CD4-positive, alpha-beta T cell treated with Interleukin-6 at 100 ng/mL for 8 hours (primary cell): ENCODE results near the gene RFESD.
"Not testable (repeated sequence)": the region's sequence is repeated elsewhere in the genome, so short reads cannot be mapped to it uniquely, and the experiment has no call there.

Experiments
- DNase-seq: peaks from one replicate; pipeline ENCODE4 v3.0.0-alpha.2; 2020; ENCODE audit warnings: mixed read lengths, low spot score

RFESD gene

GRCh38 chr5:95628933-95629332 is 17.6 kb upstream of the RFESD start:
- DNase-seq: no peak

GRCh38 chr5:95630394-95630917 is 16.1 kb upstream of the RFESD start:
- no peak for DNase-seq

- DNase-seq: no peak
Observed at GRCh38 chr5:95631255-95631958, 15.2 kb upstream of the RFESD start.

- DNase-seq: peak; percentile 84
Observed at GRCh38 chr5:95631991-95632675, 14.4 kb upstream of the RFESD start.

GRCh38 chr5:95632942-95633341 is 13.6 kb upstream of the RFESD start:
- DNase-seq: not testable (repeated sequence)

GRCh38 chr5:95633671-95634070 is 12.9 kb upstream of the RFESD start:
- no peak for DNase-seq

GRCh38 chr5:95634081-95634480 is 12.5 kb upstream of the RFESD start:
- DNase-seq: no peak

GRCh38 chr5:95638632-95639031 is 7.9 kb upstream of the RFESD start:
- no peak for DNase-seq

GRCh38 chr5:95641741-95642220 is 4.8 kb upstream of the RFESD start:
- DNase-seq: no peak

GRCh38 chr5:95643152-95643551 is 3.4 kb upstream of the RFESD start:
- DNase-seq: no peak

- peak; percentile 56 for DNase-seq
Observed at GRCh38 chr5:95644351-95645042, 2.1 kb upstream of the RFESD start.

- not testable (repeated sequence) for DNase-seq
Observed at GRCh38 chr5:95646226-95646568, 380 bp upstream of the RFESD start.

- no peak for DNase-seq
Observed at GRCh38 chr5:95647886-95648860, 1.6 kb downstream of the RFESD start.

GRCh38 chr5:95649274-95649673 is 2.7 kb downstream of the RFESD start:
- DNase-seq: no peak

GRCh38 chr5:95649842-95650620 is 3.5 kb downstream of the RFESD start:
- DNase-seq: no peak

GRCh38 chr5:95652849-95653248 is 6.3 kb downstream of the RFESD start:
- DNase-seq: no peak

GRCh38 chr5:95654196-95654595 is 7.6 kb downstream of the RFESD start:
- no peak for DNase-seq

- no peak for DNase-seq
Observed at GRCh38 chr5:95655575-95655974, 9.0 kb downstream of the RFESD start.

- no peak for DNase-seq
Observed at GRCh38 chr5:95660060-95660459, 13.5 kb downstream of the RFESD start.

- DNase-seq: no peak
Observed at GRCh38 chr5:95662946-95663345, 16.4 kb downstream of the RFESD start.
